GM11168 (cell line): Measurements from ENCODE around the gene MMP14.

ENCODE experiments used
- in situ Hi-C: fragments of 300-500 bp; cut with MboI; formaldehyde crosslinking; loops from one replicate; pipeline ENCODE4 v1.12.0; 2022; ENCODE audit warnings: low sequenced_read_pairs; ENCODE audit not compliant: unreplicated experiment

MMP14 gene

DNA sequence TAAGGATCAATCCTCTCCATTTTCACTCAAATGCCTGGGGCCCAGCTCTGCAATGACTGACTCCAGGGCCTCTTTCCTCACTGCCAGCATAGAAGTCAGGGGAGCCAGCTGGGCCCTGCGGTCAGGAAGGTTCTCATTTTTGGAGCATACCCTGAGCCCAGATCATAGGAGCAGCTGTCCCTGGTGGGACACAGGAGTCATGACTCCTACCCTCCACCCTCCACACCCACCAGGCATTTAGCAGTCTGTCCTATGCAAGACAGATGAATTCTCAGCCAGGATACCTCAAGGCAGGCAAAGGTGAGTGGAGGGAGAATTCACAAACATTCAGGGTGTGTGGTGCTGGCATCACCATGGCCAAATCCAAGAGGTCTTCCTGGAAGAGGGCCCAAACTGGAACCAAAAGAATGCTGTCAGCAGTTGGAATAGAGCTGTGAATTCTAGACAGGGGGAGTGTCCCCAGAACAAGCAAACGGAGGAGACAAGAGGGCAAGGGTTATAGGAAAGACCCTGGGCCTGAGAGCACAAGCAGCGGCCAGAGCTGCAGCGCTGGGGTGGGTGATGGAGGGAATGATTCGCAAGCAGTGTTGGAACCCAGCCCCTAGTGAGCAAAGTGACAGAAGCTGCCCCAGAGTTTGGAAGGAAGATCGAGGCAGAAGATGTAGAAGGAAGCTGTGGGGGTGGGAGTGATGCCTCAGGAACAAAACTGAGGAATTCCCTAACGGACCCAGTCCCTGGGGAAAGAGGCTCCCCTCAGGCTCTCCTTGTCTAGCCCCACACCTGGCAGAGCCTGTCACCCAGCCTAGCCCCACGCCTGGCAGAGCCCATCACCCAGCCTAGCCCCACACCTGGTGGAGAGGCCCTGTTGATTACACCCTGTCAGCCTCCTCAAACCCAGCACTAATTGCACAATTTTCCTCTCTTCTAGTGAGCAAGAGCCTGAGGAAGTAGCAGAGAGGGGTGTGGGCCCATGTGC is 42.2 kb downstream of the MMP14 start:
- in situ Hi-C loops, result no loop called here

DNA sequence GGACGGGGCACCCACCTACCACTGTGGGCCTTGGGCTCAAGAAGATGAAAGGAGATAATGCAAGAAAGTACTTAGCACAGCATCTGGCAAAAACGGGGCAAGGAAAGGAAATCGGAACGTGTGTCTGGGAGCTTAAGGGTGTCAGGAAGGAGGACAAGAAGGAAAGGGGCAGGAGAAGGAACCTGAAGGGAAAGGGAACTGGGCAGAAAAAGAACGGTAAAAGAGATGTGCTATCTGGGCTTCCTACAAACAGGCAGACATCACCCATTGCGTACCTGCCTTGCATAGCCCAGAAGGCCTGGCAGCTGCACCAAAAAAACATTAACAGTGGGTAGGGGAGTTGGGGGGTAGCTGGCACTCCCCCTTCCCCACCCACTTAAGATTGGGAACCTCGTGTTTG is 45.7 kb downstream of the MMP14 start:
- in situ Hi-C loops, result no loop called here

GRCh38 chr14:22882529-22883172 is 46.3 kb downstream of the MMP14 start:
- in situ Hi-C loops, result no loop called here

GRCh38 chr14:22883173-22883976 is 47.0 kb downstream of the MMP14 start, which contains the start of gene REM2:
Gene REM2 (plus strand): TSS chr14:22883222. CDS start chr14:22883288, 66 bp downstream.
- in situ Hi-C loops, result no loop called here

DNA sequence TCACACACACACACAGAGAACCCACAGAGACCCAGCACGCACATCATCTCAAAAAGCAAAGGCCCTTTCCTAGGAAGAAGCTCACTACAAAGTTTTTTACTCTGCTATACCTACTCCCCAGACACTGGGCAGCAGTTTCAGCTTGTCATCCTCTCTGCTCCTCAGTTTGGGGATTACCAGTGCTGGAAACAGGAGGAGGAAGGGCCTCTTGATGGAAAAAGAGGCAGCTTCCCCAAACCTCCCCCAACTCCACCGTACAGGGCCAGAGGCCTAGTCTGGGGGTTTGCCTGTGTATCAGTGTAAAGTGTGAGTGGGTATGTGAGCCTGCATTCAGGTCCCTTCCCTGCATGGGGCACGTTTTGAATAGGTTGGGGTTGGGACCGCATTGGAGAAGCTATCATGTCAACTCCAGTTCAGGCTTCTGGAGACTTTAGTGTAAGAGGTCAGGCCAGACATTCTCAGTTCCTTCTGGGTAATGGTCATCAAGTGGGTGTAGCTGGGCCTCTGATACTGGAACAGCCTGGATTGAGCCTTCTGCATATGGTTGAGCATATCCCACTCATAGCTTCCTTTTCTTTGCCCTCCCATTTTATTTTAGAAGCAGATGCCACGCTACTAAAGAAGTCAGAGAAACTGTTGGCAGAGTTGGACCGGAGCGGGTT is 47.8 kb downstream of the MMP14 start:
- in situ Hi-C loops, result no loop called here

DNA sequence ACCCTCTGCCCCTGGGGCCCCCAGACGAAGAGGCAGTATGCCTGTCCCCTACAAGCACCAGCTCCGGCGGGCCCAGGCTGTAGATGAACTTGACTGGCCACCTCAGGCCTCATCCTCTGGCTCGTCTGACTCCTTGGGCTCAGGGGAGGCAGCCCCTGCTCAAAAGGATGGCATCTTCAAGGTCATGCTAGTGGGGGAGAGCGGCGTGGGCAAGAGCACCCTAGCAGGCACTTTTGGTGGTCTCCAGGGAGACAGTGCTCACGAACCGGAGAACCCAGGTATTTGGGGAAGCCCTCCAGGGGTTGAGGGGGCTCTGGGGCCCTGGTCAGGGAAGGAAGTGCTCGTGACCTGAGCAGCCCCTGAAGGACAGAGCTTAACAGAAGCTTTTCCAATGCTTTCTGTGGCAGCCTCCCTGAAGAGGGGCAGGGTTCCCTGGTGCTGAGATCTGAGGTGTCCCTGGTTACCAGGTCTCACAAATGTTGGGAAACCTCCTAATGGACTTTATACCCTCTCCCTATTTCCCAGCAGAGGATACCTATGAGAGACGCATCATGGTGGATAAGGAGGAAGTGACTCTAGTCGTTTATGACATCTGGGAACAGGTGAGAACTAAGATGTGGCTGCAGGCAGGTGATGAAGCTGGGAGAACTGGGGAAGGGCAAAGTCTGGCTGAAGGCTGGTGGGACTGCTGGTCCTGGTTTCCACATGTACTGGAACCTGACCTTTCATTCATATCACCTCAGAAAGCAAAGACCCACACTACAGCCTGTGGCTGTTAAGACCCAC is 48.5 kb downstream of the MMP14 start:
- in situ Hi-C loops, result no loop called here

GRCh38 chr14:22885975-22886374 is 49.6 kb downstream of the MMP14 start:
- in situ Hi-C loops, result no loop called here

- in situ Hi-C loops, result no loop called here
Observed at GRCh38 chr14:22886500-22887259, 50.3 kb downstream of the MMP14 start.

DNA sequence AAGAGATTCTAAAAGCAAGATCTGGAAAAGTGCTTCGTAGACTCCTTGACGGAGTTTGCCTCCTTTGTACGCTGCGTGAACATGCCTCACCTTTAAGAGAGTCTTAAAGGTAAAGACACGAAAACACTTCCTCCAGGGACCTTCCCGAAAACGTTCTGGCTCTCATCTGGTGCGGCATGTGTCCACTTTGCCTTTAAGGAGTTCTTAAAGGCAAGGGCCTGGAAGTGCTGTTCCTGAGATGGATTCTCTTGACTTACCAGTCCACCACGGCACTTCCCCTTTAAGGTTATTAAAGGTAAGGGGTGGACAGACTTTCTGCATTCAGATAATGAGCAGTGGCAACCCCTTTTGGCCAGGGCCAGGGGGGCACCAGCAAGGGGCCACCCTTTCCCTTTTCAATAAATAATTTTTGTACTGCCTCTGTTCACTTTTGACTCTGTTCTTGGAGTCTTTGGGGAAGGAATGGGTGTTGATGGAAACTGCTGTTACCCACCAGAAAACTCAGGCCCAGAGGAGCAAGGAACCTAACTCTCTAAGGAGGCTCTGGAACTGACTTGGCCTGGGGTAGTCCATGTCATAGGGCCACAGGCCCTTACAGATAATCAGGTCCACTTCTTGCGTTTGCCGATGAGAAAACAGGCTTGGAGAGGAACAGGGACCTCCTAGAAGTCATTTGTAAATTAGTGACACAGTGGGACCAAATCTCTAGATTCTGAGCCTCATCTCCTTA is 51.0 kb downstream of the MMP14 start:
- in situ Hi-C loops, result no loop called here

- in situ Hi-C loops, result no loop called here
Observed at GRCh38 chr14:22887990-22888378, 51.6 kb downstream of the MMP14 start.

DNA sequence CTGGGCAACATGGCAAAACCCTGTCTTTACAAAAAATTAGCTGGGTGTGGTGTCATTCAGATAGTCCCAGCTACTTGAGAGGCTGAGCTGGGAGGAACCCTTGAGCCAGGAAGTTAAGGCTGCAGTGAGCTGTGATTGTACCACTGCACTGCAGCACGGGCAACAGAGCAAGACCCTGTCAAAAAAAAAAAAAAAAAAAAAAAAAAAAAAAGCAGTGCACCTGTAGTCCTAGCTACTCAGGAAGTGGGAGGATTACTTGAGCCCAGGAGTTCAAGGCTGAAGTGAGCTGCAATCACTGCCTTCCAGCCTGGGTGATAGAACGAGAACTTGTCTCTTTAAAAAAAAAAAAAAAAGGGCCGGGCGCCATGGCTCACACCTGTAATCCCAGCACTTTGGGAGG is 52.3 kb downstream of the MMP14 start:
- in situ Hi-C loops, result no loop called here

DNA sequence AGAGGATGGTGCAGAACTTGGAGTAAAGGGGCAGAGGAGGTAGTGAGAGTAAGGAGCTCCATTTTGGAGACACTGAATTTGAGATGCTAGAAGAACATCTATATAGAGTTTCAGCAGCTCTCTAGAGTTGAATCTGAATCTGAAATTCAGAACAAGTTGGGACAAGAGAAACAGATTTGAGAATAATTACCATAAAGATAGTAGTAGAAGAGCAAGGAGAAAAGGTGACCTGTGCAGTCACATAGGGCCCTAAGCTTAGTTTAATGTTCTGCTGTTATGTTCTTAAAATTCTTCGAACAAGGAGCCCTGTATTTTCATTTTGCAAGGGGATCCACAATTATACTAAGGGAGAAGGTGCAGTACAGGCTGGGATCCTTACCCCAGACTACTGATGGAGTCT is 54.0 kb downstream of the MMP14 start:
- in situ Hi-C loops, result no loop called here

DNA sequence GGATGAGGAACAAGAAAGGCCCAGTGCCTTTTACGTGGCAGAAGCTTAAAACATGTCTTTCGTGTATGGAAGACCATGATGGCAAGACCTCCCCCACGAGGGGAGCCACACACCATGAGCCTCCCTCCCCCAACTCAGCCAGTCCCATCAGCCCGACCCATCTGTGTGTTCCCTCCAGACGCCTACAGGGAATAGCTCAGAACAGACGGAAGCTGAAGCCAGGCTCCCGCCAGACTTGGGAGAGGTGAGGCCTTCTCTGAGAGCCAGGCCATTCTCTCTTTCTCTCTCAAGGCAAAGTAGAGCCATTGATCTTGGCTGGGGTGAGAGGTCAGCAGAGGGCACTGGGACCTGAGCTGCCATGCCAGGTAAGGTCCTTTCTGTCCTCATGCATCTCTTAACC is 56.1 kb downstream of the MMP14 start:
- in situ Hi-C loops, result no loop called here

GRCh38 chr14:22893706-22894105 is 57.3 kb downstream of the MMP14 start:
- in situ Hi-C loops, result no loop called here

DNA sequence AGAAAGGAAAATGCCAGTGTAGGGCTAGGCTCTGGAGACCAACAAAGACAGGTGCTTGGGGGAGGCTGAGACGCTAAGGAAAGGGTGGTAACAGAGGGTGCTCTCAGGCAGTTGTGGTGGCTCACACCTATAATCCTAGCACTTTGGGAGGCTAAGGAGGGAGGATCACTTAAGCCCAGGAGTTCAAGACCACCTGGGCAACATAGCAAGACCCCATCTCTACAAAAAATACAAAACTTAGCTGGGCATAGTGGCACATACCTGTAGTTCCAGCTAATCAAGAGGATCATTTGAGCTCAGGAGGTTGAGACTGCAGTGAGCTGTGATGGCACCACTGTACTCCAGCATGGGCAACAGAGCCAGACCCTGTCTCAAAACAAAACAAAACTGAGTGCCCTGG is 59.0 kb downstream of the MMP14 start:
- in situ Hi-C loops, result no loop called here

GRCh38 chr14:22896356-22896755 is 60.0 kb downstream of the MMP14 start:
- in situ Hi-C loops, result no loop called here

- in situ Hi-C loops, result no loop called here
Observed at GRCh38 chr14:22896760-22897159, 60.4 kb downstream of the MMP14 start.

- in situ Hi-C loops, result no loop called here
Observed at GRCh38 chr14:22897357-22897756, 61.0 kb downstream of the MMP14 start.
